D721Med (cell line): ENCODE results near the gene SIK2.

Source experiments
- DNase-seq: peaks from one replicate; pipeline ENCODE4 v3.0.0; 2011; ENCODE audit warnings: low spot score; ENCODE audit not compliant: insufficient read length
- FAIRE-seq: peaks from 2 replicates; lab custom pipeline; 2011; peaks lifted over from hg19 to GRCh38; lab: Jason Lieb, UNC
- TF ChIP-seq, protein P1 (sequence below): IDR thresholded peaks from 2 replicates; pipeline ENCODE4 v1.5.1; 2012; ENCODE audit warnings: mild to moderate bottlenecking, control low read depth; ENCODE audit not compliant: insufficient read depth; ENCODE audit errors: missing control alignments

The SIK2 gene

DNA sequence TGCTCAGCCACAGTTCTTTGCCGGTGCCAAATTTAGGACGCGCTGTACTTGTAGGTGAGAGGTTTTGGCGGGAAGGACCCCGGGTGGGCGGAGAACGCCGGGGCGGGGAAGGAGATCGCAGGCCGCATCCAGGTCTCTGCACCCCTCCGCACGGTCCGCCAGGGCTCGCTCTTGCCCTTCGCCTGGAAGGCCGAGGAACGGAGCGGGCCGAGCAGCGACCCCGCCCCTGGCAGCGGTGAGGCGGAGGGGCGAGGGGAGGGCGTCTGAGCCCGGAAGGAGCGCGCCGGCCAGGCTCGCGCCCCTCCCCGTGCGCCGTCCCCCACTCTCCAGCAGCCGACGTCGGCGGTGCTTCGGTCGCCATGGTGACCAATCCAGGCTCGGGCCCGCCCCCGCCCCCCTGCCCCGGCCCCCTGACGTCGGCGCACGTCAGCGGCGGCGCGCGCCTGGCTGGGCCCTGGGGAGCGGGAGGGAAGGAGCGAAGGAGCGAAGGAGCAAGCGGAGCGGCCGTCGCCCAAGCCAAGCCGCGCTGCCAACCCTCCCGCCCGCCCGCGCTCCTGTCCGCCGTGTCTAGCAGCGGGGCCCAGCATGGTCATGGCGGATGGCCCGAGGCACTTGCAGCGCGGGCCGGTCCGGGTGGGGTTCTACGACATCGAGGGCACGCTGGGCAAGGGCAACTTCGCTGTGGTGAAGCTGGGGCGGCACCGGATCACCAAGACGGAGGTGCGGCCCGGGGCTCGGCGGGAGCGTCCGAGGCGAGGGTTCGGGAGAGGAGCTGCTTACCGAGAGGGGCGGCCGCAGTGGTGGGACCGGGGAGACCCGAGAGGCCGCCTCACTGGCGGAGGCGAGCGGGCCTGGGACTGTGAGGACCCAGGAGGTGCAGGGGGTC, at the start of gene SIK2:
Gene SIK2, plus strand, starts transcription at position 471 of the 886 bp plus-strand sequence. Its CDS starts 115 bp downstream, at position 586.
- no peak for FAIRE-seq
- peak; percentile 35 for DNase-seq
- TF ChIP-seq, protein P1, sequence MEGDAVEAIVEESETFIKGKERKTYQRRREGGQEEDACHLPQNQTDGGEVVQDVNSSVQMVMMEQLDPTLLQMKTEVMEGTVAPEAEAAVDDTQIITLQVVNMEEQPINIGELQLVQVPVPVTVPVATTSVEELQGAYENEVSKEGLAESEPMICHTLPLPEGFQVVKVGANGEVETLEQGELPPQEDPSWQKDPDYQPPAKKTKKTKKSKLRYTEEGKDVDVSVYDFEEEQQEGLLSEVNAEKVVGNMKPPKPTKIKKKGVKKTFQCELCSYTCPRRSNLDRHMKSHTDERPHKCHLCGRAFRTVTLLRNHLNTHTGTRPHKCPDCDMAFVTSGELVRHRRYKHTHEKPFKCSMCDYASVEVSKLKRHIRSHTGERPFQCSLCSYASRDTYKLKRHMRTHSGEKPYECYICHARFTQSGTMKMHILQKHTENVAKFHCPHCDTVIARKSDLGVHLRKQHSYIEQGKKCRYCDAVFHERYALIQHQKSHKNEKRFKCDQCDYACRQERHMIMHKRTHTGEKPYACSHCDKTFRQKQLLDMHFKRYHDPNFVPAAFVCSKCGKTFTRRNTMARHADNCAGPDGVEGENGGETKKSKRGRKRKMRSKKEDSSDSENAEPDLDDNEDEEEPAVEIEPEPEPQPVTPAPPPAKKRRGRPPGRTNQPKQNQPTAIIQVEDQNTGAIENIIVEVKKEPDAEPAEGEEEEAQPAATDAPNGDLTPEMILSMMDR, result peak; percentile 83

DNA sequence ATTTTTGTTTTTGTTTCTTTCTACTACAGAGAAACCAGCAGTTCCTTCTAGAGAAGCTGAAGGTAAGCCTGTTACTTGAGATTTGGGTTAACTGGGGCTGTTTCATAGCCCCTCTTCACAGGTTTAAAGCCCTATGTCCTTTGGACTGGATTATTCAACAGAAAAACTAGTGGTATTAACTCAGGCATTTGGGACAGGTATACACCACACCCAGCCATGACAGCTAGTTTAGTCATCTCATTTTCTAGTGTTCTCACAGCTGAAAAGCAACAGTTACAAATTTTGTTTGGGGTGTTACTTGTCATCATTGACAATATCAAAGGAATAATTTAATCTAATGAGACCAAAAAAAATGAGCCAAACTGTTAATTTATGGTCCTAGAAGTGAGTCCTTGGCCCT, 47.7 kb upstream of the SIK2 start:
- TF ChIP-seq, protein P1, result no peak
- FAIRE-seq (no peak), DNase-seq (no peak)

DNA sequence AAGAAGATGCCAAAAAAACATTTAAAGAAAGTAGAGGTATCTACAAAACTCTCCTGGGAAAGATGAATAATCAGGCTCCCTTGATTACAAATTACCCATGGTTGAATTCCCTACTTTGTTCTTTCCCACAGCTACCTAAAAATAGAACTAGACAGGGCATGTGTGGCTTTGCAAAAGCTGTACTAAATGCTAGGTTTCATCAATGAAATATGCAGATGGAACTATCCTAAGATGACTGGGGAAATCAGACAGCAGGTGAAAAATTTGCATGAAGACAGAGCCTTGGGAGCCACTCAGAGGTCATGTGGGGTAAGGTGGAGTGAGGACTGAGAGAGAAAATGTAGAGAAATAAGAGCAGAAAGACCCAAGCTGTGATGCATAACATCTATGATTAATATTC, 47.0 kb upstream of the SIK2 start:
- DNase-seq (no peak), FAIRE-seq (no peak)

DNA sequence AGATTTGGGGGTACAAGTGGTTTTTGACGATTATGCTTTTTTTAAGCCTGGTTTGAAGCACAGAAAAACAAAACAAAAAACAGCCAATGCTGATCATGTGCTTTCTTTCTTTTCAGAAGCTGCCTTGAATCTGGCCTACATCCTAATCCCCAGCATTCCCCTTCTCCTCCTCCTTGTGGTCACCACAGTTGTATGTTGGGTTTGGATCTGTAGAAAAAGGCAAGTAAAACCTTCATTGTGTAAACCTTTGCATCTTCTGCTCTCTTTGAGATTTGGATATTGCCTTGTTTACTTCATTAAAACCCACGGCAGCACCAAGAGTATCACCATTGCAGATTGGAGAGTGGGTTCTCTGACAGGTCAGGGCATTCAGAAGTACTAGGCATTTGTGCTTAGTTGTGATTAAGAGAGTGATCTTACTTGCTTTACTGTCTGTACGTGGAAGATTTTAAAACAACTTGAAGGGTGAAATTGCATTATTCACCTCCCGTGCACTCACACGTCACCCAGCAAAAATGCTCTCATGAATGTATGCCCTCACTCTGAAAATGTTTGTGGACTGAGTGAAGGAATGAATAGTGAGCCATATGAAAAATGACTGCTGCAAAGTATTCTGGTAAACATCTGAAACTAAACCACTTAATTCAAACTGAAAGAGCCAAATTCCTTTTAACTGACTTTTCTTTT, 44.7 kb upstream of the SIK2 start:
- TF ChIP-seq, protein P1, result no peak
- FAIRE-seq, result no peak
- no peak for DNase-seq

More for the DNA sequence above, 47.0 kb upstream of the SIK2 start:
- TF ChIP-seq, protein P1, result no peak

DNA sequence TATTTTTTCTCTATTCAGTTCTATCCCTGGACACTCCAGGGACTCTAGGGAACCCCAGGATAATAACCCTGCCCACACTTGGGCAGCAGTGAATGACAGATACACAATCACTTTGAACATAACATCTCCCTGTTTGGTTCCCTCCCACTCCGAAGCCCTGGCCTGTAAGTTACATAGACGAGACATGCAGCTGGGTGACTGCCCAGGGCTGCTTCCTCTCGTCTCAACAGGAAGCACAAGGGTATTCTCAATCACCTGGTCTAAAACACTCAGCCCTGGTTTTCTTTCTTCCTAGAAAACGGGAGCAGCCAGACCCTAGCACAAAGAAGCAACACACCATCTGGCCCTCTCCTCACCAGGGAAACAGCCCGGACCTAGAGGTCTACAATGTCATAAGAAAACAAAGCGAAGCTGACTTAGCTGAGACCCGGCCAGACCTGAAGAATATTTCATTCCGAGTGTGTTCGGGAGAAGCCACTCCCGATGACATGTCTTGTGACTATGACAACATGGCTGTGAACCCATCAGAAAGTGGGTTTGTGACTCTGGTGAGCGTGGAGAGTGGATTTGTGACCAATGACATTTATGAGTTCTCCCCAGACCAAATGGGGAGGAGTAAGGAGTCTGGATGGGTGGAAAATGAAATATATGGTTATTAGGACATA, 42.3 kb upstream of the SIK2 start:
- TF ChIP-seq, protein P1, result no peak
- no peak for DNase-seq
- no peak for FAIRE-seq

DNA sequence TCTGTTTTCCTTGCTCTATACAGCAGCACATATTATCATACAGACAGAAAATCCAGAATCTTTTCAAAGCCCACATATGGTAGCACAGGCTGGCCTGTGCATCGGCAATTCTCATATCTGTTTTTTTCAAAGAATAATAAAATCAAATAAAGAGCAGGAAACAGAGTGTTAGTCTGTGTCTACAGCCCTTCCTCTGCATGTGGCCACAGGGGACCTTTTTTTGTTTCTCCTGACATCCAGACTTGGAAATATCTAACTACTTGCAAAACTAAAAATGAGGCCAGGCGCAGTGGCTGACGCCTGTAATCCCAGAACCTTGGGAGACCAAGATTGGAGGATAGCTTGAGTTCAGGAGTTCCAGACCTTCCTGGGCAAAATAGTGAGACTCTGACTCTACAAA, 41.4 kb upstream of the SIK2 start:
- FAIRE-seq (no peak), DNase-seq (no peak)
- TF ChIP-seq, protein P1, result no peak
